ENCODE results near the gene CDC45.

DNA sequence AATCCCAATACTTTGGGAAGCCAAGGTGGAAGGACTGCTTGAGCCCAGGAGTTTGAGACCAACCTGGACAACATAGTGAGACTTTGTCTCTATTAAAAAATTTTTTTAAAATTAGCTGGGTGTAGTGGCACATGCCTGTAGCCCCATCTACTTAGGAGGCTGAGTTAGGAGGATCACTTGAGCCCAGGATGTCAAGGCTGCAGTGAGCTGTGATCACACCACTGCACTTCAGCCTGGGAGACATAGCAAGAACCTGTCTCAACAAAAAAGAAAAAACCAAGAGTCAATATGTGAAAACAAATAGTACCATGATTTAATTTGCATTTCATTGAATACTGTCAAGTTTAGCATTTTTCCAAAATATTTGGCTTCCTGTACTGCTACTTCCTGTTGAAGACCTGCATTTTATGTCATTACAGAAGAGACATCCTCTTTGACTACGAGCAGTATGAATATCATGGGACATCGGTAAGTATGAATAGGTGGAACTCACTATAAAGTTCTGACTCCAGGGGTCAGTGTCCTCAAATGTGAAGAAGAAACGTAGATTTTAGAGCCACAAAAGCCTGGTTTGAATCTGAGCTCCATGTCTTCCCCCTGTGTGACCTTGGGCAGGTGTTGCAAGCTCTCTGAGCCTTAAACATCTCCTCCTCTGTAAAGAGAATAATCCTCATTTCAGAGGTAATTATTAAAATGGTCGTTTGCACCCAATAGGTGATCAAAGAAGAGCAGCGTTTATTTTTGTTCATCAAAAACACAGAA is 16.0 kb downstream of the CDC45 start:
- TF ChIP-seq, protein P1, sequence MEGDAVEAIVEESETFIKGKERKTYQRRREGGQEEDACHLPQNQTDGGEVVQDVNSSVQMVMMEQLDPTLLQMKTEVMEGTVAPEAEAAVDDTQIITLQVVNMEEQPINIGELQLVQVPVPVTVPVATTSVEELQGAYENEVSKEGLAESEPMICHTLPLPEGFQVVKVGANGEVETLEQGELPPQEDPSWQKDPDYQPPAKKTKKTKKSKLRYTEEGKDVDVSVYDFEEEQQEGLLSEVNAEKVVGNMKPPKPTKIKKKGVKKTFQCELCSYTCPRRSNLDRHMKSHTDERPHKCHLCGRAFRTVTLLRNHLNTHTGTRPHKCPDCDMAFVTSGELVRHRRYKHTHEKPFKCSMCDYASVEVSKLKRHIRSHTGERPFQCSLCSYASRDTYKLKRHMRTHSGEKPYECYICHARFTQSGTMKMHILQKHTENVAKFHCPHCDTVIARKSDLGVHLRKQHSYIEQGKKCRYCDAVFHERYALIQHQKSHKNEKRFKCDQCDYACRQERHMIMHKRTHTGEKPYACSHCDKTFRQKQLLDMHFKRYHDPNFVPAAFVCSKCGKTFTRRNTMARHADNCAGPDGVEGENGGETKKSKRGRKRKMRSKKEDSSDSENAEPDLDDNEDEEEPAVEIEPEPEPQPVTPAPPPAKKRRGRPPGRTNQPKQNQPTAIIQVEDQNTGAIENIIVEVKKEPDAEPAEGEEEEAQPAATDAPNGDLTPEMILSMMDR (IDR thresholded peaks at IDR 0.05): peak in 2 of 6 experiments; percentile 39 to 42
- no peak for TF ChIP-seq POLR2A (IDR thresholded peaks at IDR 0.05)
